Fibroblast of pulmonary artery (primary cell): ENCODE results near the gene TLX1.

Experiments used
- DNase-seq: peaks from one replicate; pipeline ENCODE4 v3.0.0-alpha.2; 2010; ENCODE audit warnings: low read depth
- H3K4me3 ChIP-seq: replicated peaks from 2 replicates; pipeline ENCODE4 v1.5.1; 2011; ENCODE audit warnings: low read depth, mild to moderate bottlenecking, control low read depth, low read length, moderate library complexity
- CTCF ChIP-seq: IDR thresholded peaks from 2 replicates; pipeline ENCODE4 v1.5.1; 2011; ENCODE audit warnings: mild to moderate bottlenecking, control low read depth, low read length, inconsistent platforms; ENCODE audit errors: missing control alignments

Gene TLX1

GRCh38 chr10:101126684-101127628 is 4.1 kb upstream of the TLX1 start:
- no peak overlapping the region for H3K4me3 ChIP-seq
- no peak for TF ChIP-seq CTCF
- DNase-seq: no peak

- no peak for DNase-seq
- H3K4me3 ChIP-seq: no peak overlapping the region
- TF ChIP-seq CTCF: no peak
These were observed 959 bp upstream of the TLX1 start for GRCh38 chr10:101130141-101130540.

GRCh38 chr10:101131962-101132635 is 999 bp downstream of the TLX1 start:
- no peak overlapping the region for H3K4me3 ChIP-seq
- no peak for TF ChIP-seq CTCF
- no peak for DNase-seq

GRCh38 chr10:101132636-101133473 is 1.8 kb downstream of the TLX1 start:
- TF ChIP-seq CTCF: no peak

GRCh38 chr10:101133489-101134298 is 2.6 kb downstream of the TLX1 start:
- no peak for DNase-seq
- no peak overlapping the region for H3K4me3 ChIP-seq
- TF ChIP-seq CTCF: no peak

More at GRCh38 chr10:101132636-101133473, 1.8 kb downstream of the TLX1 start:
- no peak overlapping the region for H3K4me3 ChIP-seq
- DNase-seq: no peak
